GM19240 (cell line): ENCODE results near the gene TAS2R42.

ENCODE experiments used
- DNase-seq: peaks from one replicate; pipeline ENCODE4 v3.0.0; 2011; ENCODE audit warnings: low spot score; ENCODE audit not compliant: insufficient read length

The TAS2R42 gene

GRCh38 chr12:11144297-11144696 is 42.4 kb downstream of the TAS2R42 start:
- no peak for DNase-seq

- no peak for DNase-seq
Observed at GRCh38 chr12:11143352-11143751, 43.4 kb downstream of the TAS2R42 start.

- DNase-seq = no peak
Observed at GRCh38 chr12:11136075-11136474, 50.7 kb downstream of the TAS2R42 start.
